Naive thymus-derived CD8-positive, alpha-beta T cell (primary cell): Measurements from ENCODE around the gene OPRM1. TPM values are rescaled to one million over a fixed set of nuclear protein-coding genes. Genes with fewer than 3 reads are reported as not detected.
"Not testable (repeated sequence)": the region's sequence is repeated elsewhere in the genome, so short reads cannot be mapped to it uniquely, and the experiment has no call there.

Experiments used
- ATAC-seq, 2 donors: fragments of 150-1000 bp; cut with Tn5 transposase in 1 of 2; sonication (Bioruptor Pico), chemical (Tn5 transposase) in 1 of 2; 1 replicate in 1 of 2; 2 replicates in 1 of 2; pipeline ENCODE4 v1.10.0; 2021; ENCODE audit warnings: mild to moderate bottlenecking in 2 of 2, moderate library complexity in 2 of 2
- POLR2A ChIA-PET: fragments of 350-600 bp; sonication (Branson Sonifier 250); formaldehyde crosslinking; loops from one replicate; lab custom pipeline; 2021; ENCODE audit warnings: antibody characterized with exemption; lab: Charles Lee
- DNase-seq, 10 donors: peaks; one replicate each; pipeline versions ENCODE4 v3.0.0 to v3.0.0-alpha.2; 2020 to 2022
- H3K27ac Mint-ChIP-seq, 10 donors: one replicate each; pipeline ENCODE4 v1.8.0; 2020 to 2022; ENCODE audit warnings: mild to moderate bottlenecking in 10 of 10, mixed read lengths in 10 of 10, moderate library complexity in 4 of 10, inconsistent platforms in 1 of 10
- H3K27me3 Mint-ChIP-seq, 5 donors: one replicate each; pipeline ENCODE4 v1.8.0; 2021 to 2022; ENCODE audit warnings: mixed read lengths in 5 of 5
- H3K36me3 Mint-ChIP-seq, 3 donors: one replicate each; pipeline ENCODE4 v1.8.0; 2020 to 2022; ENCODE audit warnings: mixed read lengths in 3 of 3, mild to moderate bottlenecking in 2 of 3, inconsistent platforms in 1 of 3
- H3K4me1 Mint-ChIP-seq, 4 donors: one replicate each; pipeline ENCODE4 v1.8.0; 2021 to 2022; ENCODE audit warnings: mixed read lengths in 4 of 4
- H3K4me3 Mint-ChIP-seq, 10 donors: one replicate each; pipeline ENCODE4 v1.8.0; 2020 to 2022; ENCODE audit warnings: mild to moderate bottlenecking in 10 of 10, mixed read lengths in 10 of 10, moderate library complexity in 6 of 10, inconsistent platforms in 1 of 10
- H3K9me3 Mint-ChIP-seq, 9 donors: one replicate each; pipeline ENCODE4 v1.8.0; 2020 to 2022; ENCODE audit warnings: mixed read lengths in 9 of 9, mild to moderate bottlenecking in 3 of 9, inconsistent platforms in 1 of 9, moderate library complexity in 1 of 9
- polyA plus RNA-seq, 3 donors: library from polyadenylated mRNA; unstranded; fragments of 300-500 nt; fragmentation: Illumina TruSeq; gene quantifications; one replicate each; pipeline ENCODE4 v1.2.3, GENCODE V29; 2021
- total RNA-seq, 8 experiments: library from RNA in 2 of 8; stranded (reverse) in 2 of 8; gene quantifications; one replicate each; pipeline ENCODE4 v1.2.3 and lab custom pipeline; 2021 to 2026

OPRM1 gene
- total and polyA plus RNA-seq, 5 experiments from 2014 or later = not detected

DNA sequence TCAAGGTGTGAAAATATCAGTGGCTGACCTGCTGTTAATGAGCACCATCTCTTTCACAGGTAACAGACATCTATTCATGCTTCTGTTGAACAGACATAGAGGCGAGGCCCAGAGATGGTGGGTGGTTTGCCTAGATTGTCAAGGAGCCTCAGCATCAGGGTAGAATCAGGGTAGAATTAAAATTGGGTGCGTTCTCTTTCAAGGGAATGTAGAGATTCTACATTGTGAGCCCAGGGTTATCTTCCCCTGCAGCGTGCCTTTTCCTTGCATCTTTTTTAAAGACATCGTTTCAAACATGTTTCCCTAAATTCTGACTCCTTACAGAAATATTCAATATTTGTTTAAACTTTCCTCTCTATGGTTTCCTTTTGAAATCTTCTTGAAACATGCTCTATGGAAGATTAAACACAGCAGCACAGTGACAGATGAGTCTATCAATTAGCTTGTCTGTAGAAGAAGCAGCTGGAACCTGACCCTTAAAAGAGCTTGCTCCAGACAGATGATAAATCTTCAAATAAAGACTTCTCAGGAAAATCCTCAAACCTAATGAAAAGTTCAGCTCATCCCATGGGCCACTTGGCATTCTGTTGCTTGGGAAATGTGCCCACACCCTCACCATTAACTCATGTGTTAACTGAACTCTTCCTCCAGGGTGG is 197.7 kb downstream of the OPRM1 start:
- Mint-ChIP-seq H3K9me3 (no peaks in the 10 kb centered on the region), H3K27me3 (no peaks in the 10 kb centered on the region), H3K27ac (peak overlapping the region in 6 of 10 donors; percentile 4 to 87 (median 45)), H3K4me3 (peak overlapping the region in 4 of 10 donors; percentile 5 to 58 (median 32)), H3K36me3 (peaks cover 0 to 57% (median 12%) of the 10 kb centered on the region in 3 donors), H3K4me1 (peaks cover 37 to 84% (median 82%) of the 10 kb centered on the region in 4 donors)
- ATAC-seq (no peak), DNase-seq (no peak)
- POLR2A ChIA-PET = interaction anchor here (1.4 kb wide), 1 partner anchor 10 kb away, joined by 4 read pairs; no protein-coding TSS in a partner anchor

GRCh38 chr6:154238831-154239230 is 199.8 kb downstream of the OPRM1 start:
- H3K4me1 Mint-ChIP-seq = peaks cover 40 to 86% (median 83%) of the 10 kb centered on the region in 4 donors
- peaks cover 9 to 65% (median 26%) of the 10 kb centered on the region in 3 donors for H3K36me3 Mint-ChIP-seq
- no peak for DNase-seq
- peak overlapping the region in 7 of 10 donors; percentile 28 to 99 (median 51) for H3K27ac Mint-ChIP-seq
- no peaks in the 10 kb centered on the region for H3K27me3 Mint-ChIP-seq
- ATAC-seq = no peak
- H3K4me3 Mint-ChIP-seq = peak overlapping the region; percentile 23 to 77 (median 61)
- POLR2A ChIA-PET = interaction anchor here (1.0 kb wide), 2 partner anchors 11 to 13 kb away, joined by 3 to 4 read pairs; no protein-coding TSS in a partner anchor
- peaks cover 0 to 12% (median 0%) of the 10 kb centered on the region in 9 donors for H3K9me3 Mint-ChIP-seq

- POLR2A ChIA-PET = interaction anchor here (1.0 kb wide), 2 partner anchors 10 to 12 kb away, joined by 3 to 4 read pairs; no protein-coding TSS in a partner anchor
- peak overlapping the region; percentile 42 to 77 (median 64) for H3K4me3 Mint-ChIP-seq
- no peak for DNase-seq
- H3K27ac Mint-ChIP-seq = peak overlapping the region; percentile 5 to 99 (median 52)
- H3K27me3 Mint-ChIP-seq = no peaks in the 10 kb centered on the region
- H3K36me3 Mint-ChIP-seq = peaks cover 9 to 67% (median 28%) of the 10 kb centered on the region in 3 donors
- H3K4me1 Mint-ChIP-seq = peaks cover 39 to 86% (median 83%) of the 10 kb centered on the region in 4 donors
- ATAC-seq = peak; percentile 45 to 64
- peaks cover 0 to 12% (median 0%) of the 10 kb centered on the region in 9 donors for H3K9me3 Mint-ChIP-seq
These were observed 200.4 kb downstream of the OPRM1 start for GRCh38 chr6:154239392-154239791.

- peak overlapping the region in 8 of 10 donors; percentile 32 to 98 (median 78) for H3K4me3 Mint-ChIP-seq
- ATAC-seq, H3K27me3 Mint-ChIP-seq, DNase-seq: not testable (repeated sequence)
- peaks cover 37 to 81% (median 76%) of the 10 kb centered on the region in 4 donors for H3K4me1 Mint-ChIP-seq
- POLR2A ChIA-PET = interaction anchor here (0.6 to 2.0 kb wide), 8 partner anchors 8 to 1049 kb away, joined by 3 to 9 read pairs (median 4); no protein-coding TSS in a partner anchor
- peaks cover 22 to 62% (median 22%) of the 10 kb centered on the region in 3 donors for H3K36me3 Mint-ChIP-seq
- peaks cover 0 to 12% (median 0%) of the 10 kb centered on the region in 9 donors for H3K9me3 Mint-ChIP-seq
- H3K27ac Mint-ChIP-seq = peak overlapping the region in 8 of 10 donors; percentile 69 to 99 (median 90)
These were observed 202.0 kb downstream of the OPRM1 start for GRCh38 chr6:154241061-154241460.

- DNase-seq = no peak
- Mint-ChIP-seq H3K36me3 (peaks cover 27 to 61% (median 27%) of the 10 kb centered on the region in 3 donors), H3K27ac (peak overlapping the region; percentile 69 to 99 (median 88)), H3K27me3 (no peaks in the 10 kb centered on the region), H3K9me3 (peaks cover 0 to 12% (median 0%) of the 10 kb centered on the region in 9 donors), H3K4me1 (peaks cover 37 to 78% (median 73%) of the 10 kb centered on the region in 4 donors), H3K4me3 (peak overlapping the region; percentile 42 to 98 (median 78))
- no peak for ATAC-seq
- POLR2A ChIA-PET = interaction anchor here (0.6 to 2.0 kb wide), 7 partner anchors 8 to 1049 kb away, joined by 3 to 9 read pairs (median 3); no protein-coding TSS in a partner anchor
These were observed 202.5 kb downstream of the OPRM1 start for GRCh38 chr6:154241581-154241980.

- H3K4me1 Mint-ChIP-seq = peaks cover 38 to 79% (median 69%) of the 10 kb centered on the region in 4 donors
- peak overlapping the region; percentile 91 to 99 (median 96) for H3K4me3 Mint-ChIP-seq
- no peaks in the 10 kb centered on the region for H3K27me3 Mint-ChIP-seq
- DNase-seq (no peak), ATAC-seq (no peak)
- H3K9me3 Mint-ChIP-seq = peaks cover 0 to 12% (median 0%) of the 10 kb centered on the region in 9 donors
- POLR2A ChIA-PET = interaction anchor here (2.0 to 4.1 kb wide), 2 partner anchors 9 kb away, joined by 6 to 28 read pairs; no protein-coding TSS in a partner anchor
- H3K27ac Mint-ChIP-seq = peak overlapping the region; percentile 92 to 99 (median 96)
- H3K36me3 Mint-ChIP-seq = peaks cover 28 to 53% (median 30%) of the 10 kb centered on the region in 3 donors
These were observed 203.7 kb downstream of the OPRM1 start for GRCh38 chr6:154242617-154243357.

GRCh38 chr6:154243793-154244750 is 205.0 kb downstream of the OPRM1 start:
- DNase-seq (no peak), ATAC-seq (peak in 1 of 2 donors; percentile 1)
- peaks cover 0 to 12% (median 0%) of the 10 kb centered on the region in 9 donors for H3K9me3 Mint-ChIP-seq
- peak overlapping the region; percentile 92 to 99 (median 96) for H3K27ac Mint-ChIP-seq
- H3K4me1 Mint-ChIP-seq = peaks cover 38 to 84% (median 74%) of the 10 kb centered on the region in 4 donors
- H3K36me3 Mint-ChIP-seq = peaks cover 28 to 50% (median 30%) of the 10 kb centered on the region in 3 donors
- no peaks in the 10 kb centered on the region for H3K27me3 Mint-ChIP-seq
- peak overlapping the region; percentile 91 to 99 (median 96) for H3K4me3 Mint-ChIP-seq
- POLR2A ChIA-PET = interaction anchor here (0.8 to 4.1 kb wide), 5 partner anchors 8 to 33 kb away, joined by 3 to 28 read pairs (median 5); no protein-coding TSS in a partner anchor

DNA sequence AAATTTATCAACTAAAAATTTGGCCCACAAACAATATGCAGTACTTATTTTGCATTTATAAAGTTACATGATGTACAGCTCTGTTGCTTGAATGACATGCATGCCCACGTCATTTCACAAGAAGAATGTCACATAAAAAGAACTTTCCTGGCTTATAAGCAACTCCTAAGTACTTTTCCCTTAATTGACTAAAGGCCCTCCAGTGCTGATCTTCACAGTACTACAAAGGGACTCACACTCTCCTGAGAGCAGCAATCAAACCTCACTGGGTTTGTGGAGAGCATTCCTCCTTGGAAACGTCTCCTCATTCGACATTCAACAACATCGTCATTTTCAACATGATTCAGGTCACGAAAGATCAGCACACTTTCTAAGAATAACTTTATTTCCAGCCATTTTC is 206.5 kb downstream of the OPRM1 start:
- no peaks in the 10 kb centered on the region for H3K27me3 Mint-ChIP-seq
- H3K4me3 Mint-ChIP-seq = peak overlapping the region; percentile 91 to 99 (median 96)
- POLR2A ChIA-PET = interaction anchor here (0.6 to 4.1 kb wide), 5 partner anchors 8 to 88 kb away, joined by 3 to 28 read pairs (median 5); no protein-coding TSS in a partner anchor
- peaks cover 28 to 47% (median 30%) of the 10 kb centered on the region in 3 donors for H3K36me3 Mint-ChIP-seq
- H3K27ac Mint-ChIP-seq = peak overlapping the region; percentile 92 to 99 (median 96)
- peaks cover 0 to 12% (median 0%) of the 10 kb centered on the region in 9 donors for H3K9me3 Mint-ChIP-seq
- peaks cover 41 to 86% (median 75%) of the 10 kb centered on the region in 4 donors for H3K4me1 Mint-ChIP-seq
- DNase-seq (peak in 1 of 10 donors; percentile 17), ATAC-seq (peak in 1 of 2 donors; percentile 9)

- H3K27me3 Mint-ChIP-seq = no peaks in the 10 kb centered on the region
- DNase-seq = no peak
- peak overlapping the region; percentile 92 to 99 (median 96) for H3K27ac Mint-ChIP-seq
- peak overlapping the region; percentile 91 to 99 (median 96) for H3K4me3 Mint-ChIP-seq
- H3K4me1 Mint-ChIP-seq = peaks cover 39 to 86% (median 76%) of the 10 kb centered on the region in 4 donors
- H3K9me3 Mint-ChIP-seq = peaks cover 0 to 12% (median 0%) of the 10 kb centered on the region in 9 donors
- H3K36me3 Mint-ChIP-seq = peaks cover 28 to 36% (median 30%) of the 10 kb centered on the region in 3 donors
- ATAC-seq = no peak
- POLR2A ChIA-PET = interaction anchor here (0.7 to 3.6 kb wide), 11 partner anchors 10 to 89 kb away, joined by 3 to 18 read pairs (median 6); no protein-coding TSS in a partner anchor
These were observed 207.7 kb downstream of the OPRM1 start for GRCh38 chr6:154246723-154247118.

- DNase-seq (peak in 5 of 10 donors; percentile 15 to 63 (median 54)), ATAC-seq (peak; percentile 48 to 50)
- peak overlapping the region; percentile 91 to 99 (median 96) for H3K4me3 Mint-ChIP-seq
- no peaks in the 10 kb centered on the region for H3K27me3 Mint-ChIP-seq
- POLR2A ChIA-PET = interaction anchor here (0.6 to 3.6 kb wide), 13 partner anchors 10 to 77 kb away, joined by 3 to 18 read pairs (median 4); no protein-coding TSS in a partner anchor
- H3K36me3 Mint-ChIP-seq = peaks cover 28 to 32% (median 30%) of the 10 kb centered on the region in 3 donors
- peaks cover 0 to 12% (median 0%) of the 10 kb centered on the region in 9 donors for H3K9me3 Mint-ChIP-seq
- peak overlapping the region; percentile 92 to 99 (median 96) for H3K27ac Mint-ChIP-seq
- H3K4me1 Mint-ChIP-seq = peaks cover 41 to 87% (median 77%) of the 10 kb centered on the region in 4 donors
These were observed 208.2 kb downstream of the OPRM1 start for GRCh38 chr6:154247119-154247861.
